ENCODE results near the gene APOB. TPM values are rescaled to one million over a fixed set of nuclear protein-coding genes. Genes with fewer than 3 reads are reported as not detected.
A peak's percentile ranks its signal among the peaks of the same experiment; 100 is the strongest.

APOB gene
- total and polyA plus RNA-seq, 2 of the 13 experiments (the other 11 are each of a cell fraction or from before 2014, with no cell fraction given), result 1,569 to 2,515 TPM

GRCh38 chr2:21035282-21035973, 8.4 kb downstream of the APOB start (continued):
- 0 out of 2 replicates have a peak, but pooled peaks have one; percentile 30 for TF ChIP-seq ZSCAN29 (CRISPR knock-in tag; conservative IDR thresholded peaks at IDR 0.05)
- TF ChIP-seq ZNF704 (CRISPR knock-in tag; IDR thresholded peaks at IDR 0.05; ENCODE audit: borderline replicate concordance), result 0 out of 2 replicates have a peak, but pooled peaks have one; percentile 11
- no peak for TF ChIP-seq NRL (CRISPR knock-in tag; IDR thresholded peaks at IDR 0.05; ENCODE audit: borderline replicate concordance)
- no peak for TF ChIP-seq HOXA7 (CRISPR knock-in tag; IDR thresholded peaks at IDR 0.05)
- no peak for TF ChIP-seq FIP1L1 (IDR thresholded peaks at IDR 0.05; ENCODE audit: borderline replicate concordance, insufficient read depth, low read depth, low read length)
- peak; percentile 14; the same call in 1 of the 2 replicates for TF ChIP-seq RAD21 (CRISPR knock-in tag; IDR thresholded peaks at IDR 0.05)
- TF ChIP-seq SOX13 (IDR thresholded peaks at IDR 0.05), result no peak
- TF ChIP-seq SOX13 (CRISPR knock-in tag; conservative IDR thresholded peaks at IDR 0.05 in 1 of 2, IDR thresholded peaks at IDR 0.05 in 1 of 2), result 0 out of 4 replicates have a peak, but pooled peaks of 1 of the 2 experiments have one; percentile 35
- TF ChIP-seq HINFP (CRISPR knock-in tag; IDR thresholded peaks at IDR 0.05; ENCODE audit: low read depth), result peak; percentile 25; the same call in 1 of the 2 replicates
- TF ChIP-seq IRF9 (CRISPR knock-in tag; IDR thresholded peaks at IDR 0.05; ENCODE audit: borderline replicate concordance), result no peak
- TF ChIP-seq ZNF121 (CRISPR knock-in tag; IDR thresholded peaks at IDR 0.05), result 0 out of 2 replicates have a peak, but pooled peaks have one; percentile 28
- no peak for TF ChIP-seq HOXA5 (CRISPR knock-in tag; IDR thresholded peaks at IDR 0.05)
- no peak for TF ChIP-seq GTF2F1 (IDR thresholded peaks at IDR 0.05; ENCODE audit: low read length)
- peak; percentile 10; the same call in 1 of the 2 replicates for TF ChIP-seq NR2C2 (CRISPR knock-in tag; IDR thresholded peaks at IDR 0.05; ENCODE audit: borderline replicate concordance)
- no peak for TF ChIP-seq GMEB2 (CRISPR knock-in tag; IDR thresholded peaks at IDR 0.05; ENCODE audit: low read depth)
- 0 out of 2 replicates have a peak, but pooled peaks have one; percentile 26 for TF ChIP-seq ZMYM2 (CRISPR knock-in tag; IDR thresholded peaks at IDR 0.05)
- 0 out of 2 replicates have a peak, but pooled peaks have one; percentile 17 for TF ChIP-seq SAP130 (CRISPR knock-in tag; IDR thresholded peaks at IDR 0.05; ENCODE audit: low read depth)
- 0 out of 2 replicates have a peak, but pooled peaks have one; percentile 14 for TF ChIP-seq ZNF746 (CRISPR knock-in tag; IDR thresholded peaks at IDR 0.05)
- TF ChIP-seq ZNF253 (CRISPR knock-in tag; IDR thresholded peaks at IDR 0.05; ENCODE audit: borderline replicate concordance), result no peak
- peak; percentile 32; the same call in 1 of the 2 replicates for TF ChIP-seq JUNB (CRISPR knock-in tag; IDR thresholded peaks at IDR 0.05; ENCODE audit: borderline replicate concordance)
- TF ChIP-seq MAX (IDR thresholded peaks at IDR 0.05), result peak; percentile 18; the same call in 1 of the 2 replicates
- no peak for TF ChIP-seq ZNF138 (CRISPR knock-in tag; IDR thresholded peaks at IDR 0.05; ENCODE audit: low read depth)
- TF ChIP-seq ZFX (CRISPR knock-in tag; IDR thresholded peaks at IDR 0.05; ENCODE audit: low read depth), result peak; percentile 27
- no peak for TF ChIP-seq ZSCAN22 (CRISPR knock-in tag; IDR thresholded peaks at IDR 0.05)

Measured in HepG2 (cell line).